K562 (cell line): Measurements from ENCODE around the gene FSCN2. TPM values are rescaled to one million over a fixed set of nuclear protein-coding genes. Genes with fewer than 3 reads are reported as not detected.

Source experiments
- NCOA6 ChIP-seq: fragments of 450-650 bp; IDR thresholded peaks from 2 replicates; pipeline ENCODE4 v1.6.1; 2017; ENCODE audit warnings: mild to moderate bottlenecking
- PRDM10 ChIP-seq: fragments of 450-650 bp; IDR thresholded peaks from 2 replicates; pipeline ENCODE4 v1.6.1; 2018; ENCODE audit not compliant: partially characterized antibody
- ZNF274 ChIP-seq: IDR thresholded peaks from 2 replicates; pipeline ENCODE4 v1.6.1; 2011; ENCODE audit warnings: low read depth, mild to moderate bottlenecking, low read length, moderate library complexity, borderline replicate concordance
- ZNF324 ChIP-seq: fragments of 250-450 bp; sonication (Bioruptor Pico); IDR thresholded peaks from 2 replicates; pipeline ENCODE4 v1.4.0; 2020; ENCODE audit warnings: mild to moderate bottlenecking
- ZNF408 ChIP-seq: fragments of 250-450 bp; sonication (Bioruptor Pico); IDR thresholded peaks from 2 replicates; pipeline ENCODE4 v1.4.0; 2020; ENCODE audit warnings: low read depth, mild to moderate bottlenecking, moderate library complexity
- ZNF780A ChIP-seq: fragments of 250-450 bp; sonication (Bioruptor Pico); IDR thresholded peaks from 2 replicates; pipeline ENCODE4 v1.5.0; 2021; ENCODE audit warnings: mild to moderate bottlenecking
- polyA plus RNA-seq, 8 experiments: library from polyadenylated mRNA; depleted of rRNA in 4 of 8; stranded (reverse) in 5 of 8; unstranded in 3 of 8; fragments of >200 nt; fragmentation: Nextera tagmentation in 2 of 8; fragmentation: Illumina TruSeq in 1 of 8; extraction: Ambion mirVana in 2 of 8; extraction: Trizol in 1 of 8; gene quantifications; 2 replicates each; pipeline versions ENCODE4 v1.2.1 to v1.2.3, GENCODE V29; 2011 to 2014; ENCODE audit warnings: inconsistent platforms in 1 of 8, missing spikeins in 1 of 8
- total RNA-seq, 7 experiments: library from RNA; depleted of rRNA in 6 of 7; stranded (reverse); fragments of >200 nt in 6 of 7; fragmentation: Illumina TruSeq in 2 of 7; extraction: Trizol in 2 of 7; gene quantifications; 2 replicates each; pipeline versions ENCODE4 v1.2.1 to v1.2.3, GENCODE V29; 2011 to 2021; ENCODE audit warnings: low replicate concordance in 1 of 7

FSCN2 gene
- total and polyA plus RNA-seq, 9 of the 15 experiments (the other 6 are each of a cell fraction or from before 2014, with no cell fraction given) = 0.08 TPM; not detected in 8

GRCh38 chr17:81479175-81480071 is 48.8 kb upstream of the FSCN2 start (continued):
- TF ChIP-seq PRDM10 (peak; percentile 73), ZNF780A (CRISPR knock-in tag) (no peak), ZNF324 (CRISPR knock-in tag) (no peak), NCOA6 (no peak), ZNF408 (no peak), ZNF274 (no peak)
